ENCODE measurements around the gene TMEM59.

Gene TMEM59

DNA sequence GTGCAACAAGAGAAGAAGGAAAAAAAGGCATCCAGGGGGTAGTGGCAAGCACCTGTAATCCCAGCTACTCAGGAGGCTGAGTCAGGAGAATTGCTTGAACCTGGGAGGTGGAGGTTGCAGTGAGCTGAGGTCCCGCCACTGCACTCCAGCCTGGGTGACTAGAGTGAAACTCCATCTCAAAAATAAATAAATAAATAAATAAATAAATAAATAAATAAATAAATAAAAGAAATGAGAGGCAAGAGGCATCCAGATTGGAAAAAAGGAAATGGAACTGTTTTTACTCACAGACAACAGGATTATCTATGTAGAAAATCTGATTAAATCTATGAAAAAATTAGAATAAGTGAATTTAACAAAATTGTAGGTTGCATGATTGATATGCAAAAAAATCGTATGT, 58.5 kb downstream of the TMEM59 start (continued):
- TF ChIP-seq, protein P1, sequence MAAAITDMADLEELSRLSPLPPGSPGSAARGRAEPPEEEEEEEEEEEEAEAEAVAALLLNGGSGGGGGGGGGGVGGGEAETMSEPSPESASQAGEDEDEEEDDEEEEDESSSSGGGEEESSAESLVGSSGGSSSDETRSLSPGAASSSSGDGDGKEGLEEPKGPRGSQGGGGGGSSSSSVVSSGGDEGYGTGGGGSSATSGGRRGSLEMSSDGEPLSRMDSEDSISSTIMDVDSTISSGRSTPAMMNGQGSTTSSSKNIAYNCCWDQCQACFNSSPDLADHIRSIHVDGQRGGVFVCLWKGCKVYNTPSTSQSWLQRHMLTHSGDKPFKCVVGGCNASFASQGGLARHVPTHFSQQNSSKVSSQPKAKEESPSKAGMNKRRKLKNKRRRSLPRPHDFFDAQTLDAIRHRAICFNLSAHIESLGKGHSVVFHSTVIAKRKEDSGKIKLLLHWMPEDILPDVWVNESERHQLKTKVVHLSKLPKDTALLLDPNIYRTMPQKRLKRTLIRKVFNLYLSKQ (tag by site-specific recombination; IDR thresholded peaks at IDR 0.05; ENCODE audit: borderline replicate concordance), result peak; percentile 90; the same call in 1 of the 2 replicates
- TF ChIP-seq ZNF223 (tag by site-specific recombination; IDR thresholded peaks at IDR 0.05) (0 out of 2 replicates have a peak, but pooled peaks have one; percentile 66), ZNF121 (tag by site-specific recombination; IDR thresholded peaks at IDR 0.05) (0 out of 2 replicates have a peak, but pooled peaks have one; percentile 46), ZBTB8A (tag by site-specific recombination; IDR thresholded peaks at IDR 0.05) (peak; percentile 86), ZNF394 (tag by site-specific recombination; IDR thresholded peaks at IDR 0.05; ENCODE audit: borderline replicate concordance) (peak; percentile 98), ZNF529 (tag by site-specific recombination; IDR thresholded peaks at IDR 0.05; ENCODE audit: insufficient replicate concordance) (peak; percentile 76), MZF1 (tag by site-specific recombination; IDR thresholded peaks at IDR 0.05; ENCODE audit: borderline replicate concordance) (peak; percentile 51; the same call in 1 of the 2 replicates), GLI2 (tag by site-specific recombination; IDR thresholded peaks at IDR 0.05; ENCODE audit: borderline replicate concordance, low read depth) (peak; percentile 75; the same call in 1 of the 2 replicates), ZNF654 (tag by site-specific recombination; IDR thresholded peaks at IDR 0.05; ENCODE audit: low read depth) (peak; percentile 44), ZNF266 (tag by site-specific recombination; IDR thresholded peaks at IDR 0.05; ENCODE audit: low read depth) (peak; percentile 93), RBAK (tag by site-specific recombination; IDR thresholded peaks at IDR 0.05) (0 out of 2 replicates have a peak, but pooled peaks have one; percentile 43), ZNF555 (tag by site-specific recombination; conservative IDR thresholded peaks at IDR 0.05) (peak; percentile 99), ZBTB21 (tag by site-specific recombination; IDR thresholded peaks at IDR 0.05) (peak; percentile 48; the same call in 1 of the 2 replicates), ZNF341 (tag by site-specific recombination; IDR thresholded peaks at IDR 0.05; ENCODE audit: low read depth) (peak; percentile 46; the same call in 1 of the 2 replicates), GFI1B (tag by site-specific recombination; IDR thresholded peaks at IDR 0.05) (0 out of 2 replicates have a peak, but pooled peaks have one; percentile 42), ZNF558 (tag by site-specific recombination; IDR thresholded peaks at IDR 0.05) (peak; percentile 92), ZNF623 (tag by site-specific recombination; IDR thresholded peaks at IDR 0.05) (peak; percentile 87), ZNF140 (tag by site-specific recombination; IDR thresholded peaks at IDR 0.05) (peak; percentile 97), ZNF629 (tag by site-specific recombination; IDR thresholded peaks at IDR 0.05) (peak; percentile 70), ZFP37 (tag by site-specific recombination; IDR thresholded peaks at IDR 0.05) (peak; percentile 81), ZFP3 (tag by site-specific recombination; IDR thresholded peaks at IDR 0.05; ENCODE audit: low read depth) (0 out of 2 replicates have a peak, but pooled peaks have one; percentile 42), ZNF664 (tag by site-specific recombination; IDR thresholded peaks at IDR 0.05) (peak; percentile 83)
- TF ChIP-seq, protein P2, sequence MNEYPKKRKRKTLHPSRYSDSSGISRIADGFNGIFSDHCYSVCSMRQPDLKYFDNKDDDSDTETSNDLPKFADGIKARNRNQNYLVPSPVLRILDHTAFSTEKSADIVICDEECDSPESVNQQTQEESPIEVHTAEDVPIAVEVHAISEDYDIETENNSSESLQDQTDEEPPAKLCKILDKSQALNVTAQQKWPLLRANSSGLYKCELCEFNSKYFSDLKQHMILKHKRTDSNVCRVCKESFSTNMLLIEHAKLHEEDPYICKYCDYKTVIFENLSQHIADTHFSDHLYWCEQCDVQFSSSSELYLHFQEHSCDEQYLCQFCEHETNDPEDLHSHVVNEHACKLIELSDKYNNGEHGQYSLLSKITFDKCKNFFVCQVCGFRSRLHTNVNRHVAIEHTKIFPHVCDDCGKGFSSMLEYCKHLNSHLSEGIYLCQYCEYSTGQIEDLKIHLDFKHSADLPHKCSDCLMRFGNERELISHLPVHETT (tag by site-specific recombination; IDR thresholded peaks at IDR 0.05), result peak; percentile 62; the same call in 1 of the 2 replicates
- TF ChIP-seq, protein P3, sequence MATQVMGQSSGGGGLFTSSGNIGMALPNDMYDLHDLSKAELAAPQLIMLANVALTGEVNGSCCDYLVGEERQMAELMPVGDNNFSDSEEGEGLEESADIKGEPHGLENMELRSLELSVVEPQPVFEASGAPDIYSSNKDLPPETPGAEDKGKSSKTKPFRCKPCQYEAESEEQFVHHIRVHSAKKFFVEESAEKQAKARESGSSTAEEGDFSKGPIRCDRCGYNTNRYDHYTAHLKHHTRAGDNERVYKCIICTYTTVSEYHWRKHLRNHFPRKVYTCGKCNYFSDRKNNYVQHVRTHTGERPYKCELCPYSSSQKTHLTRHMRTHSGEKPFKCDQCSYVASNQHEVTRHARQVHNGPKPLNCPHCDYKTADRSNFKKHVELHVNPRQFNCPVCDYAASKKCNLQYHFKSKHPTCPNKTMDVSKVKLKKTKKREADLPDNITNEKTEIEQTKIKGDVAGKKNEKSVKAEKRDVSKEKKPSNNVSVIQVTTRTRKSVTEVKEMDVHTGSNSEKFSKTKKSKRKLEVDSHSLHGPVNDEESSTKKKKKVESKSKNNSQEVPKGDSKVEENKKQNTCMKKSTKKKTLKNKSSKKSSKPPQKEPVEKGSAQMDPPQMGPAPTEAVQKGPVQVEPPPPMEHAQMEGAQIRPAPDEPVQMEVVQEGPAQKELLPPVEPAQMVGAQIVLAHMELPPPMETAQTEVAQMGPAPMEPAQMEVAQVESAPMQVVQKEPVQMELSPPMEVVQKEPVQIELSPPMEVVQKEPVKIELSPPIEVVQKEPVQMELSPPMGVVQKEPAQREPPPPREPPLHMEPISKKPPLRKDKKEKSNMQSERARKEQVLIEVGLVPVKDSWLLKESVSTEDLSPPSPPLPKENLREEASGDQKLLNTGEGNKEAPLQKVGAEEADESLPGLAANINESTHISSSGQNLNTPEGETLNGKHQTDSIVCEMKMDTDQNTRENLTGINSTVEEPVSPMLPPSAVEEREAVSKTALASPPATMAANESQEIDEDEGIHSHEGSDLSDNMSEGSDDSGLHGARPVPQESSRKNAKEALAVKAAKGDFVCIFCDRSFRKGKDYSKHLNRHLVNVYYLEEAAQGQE (tag by site-specific recombination; IDR thresholded peaks at IDR 0.05), result peak; percentile 86

Data from HEK293 (cell line).